Vagina (tissue), 2 donors: ENCODE data around the gene H1-8. TPM values are rescaled to one million over a fixed set of nuclear protein-coding genes. Genes with fewer than 3 reads are reported as not detected.

Experiments used
- DNase-seq, 2 donors: peaks; one replicate each; pipeline ENCODE4 v3.0.0-alpha.2; 2017; ENCODE audit errors: extremely low spot score in 2 of 2
- H3K27ac ChIP-seq: fragments of 200-600 bp; sonication (generic); one replicate; pipeline ENCODE4 v1.5.1; 2019
- H3K27me3 ChIP-seq: fragments of 200-600 bp; sonication (generic); one replicate; pipeline ENCODE4 v1.5.1; 2019
- H3K36me3 ChIP-seq, 2 donors: fragments of 200-600 bp; sonication (generic); one replicate each; pipeline ENCODE4 v1.5.1; 2017 to 2019
- H3K4me1 ChIP-seq: fragments of 200-600 bp; sonication (generic); one replicate; pipeline ENCODE4 v1.5.1; 2019
- H3K4me3 ChIP-seq, 2 donors: fragments of 200-600 bp; sonication (generic); 1 replicate in 1 of 2; 2 replicates in 1 of 2; pipeline ENCODE4 v1.5.1; 2016 to 2019
- H3K9me3 ChIP-seq: fragments of 200-600 bp; sonication (generic); one replicate; pipeline ENCODE4 v1.5.1; 2019
- CTCF ChIP-seq, 3 experiments: fragments of 450-650 bp in 2 of 3; fragments of 200-600 bp in 1 of 3; sonication (generic) in 1 of 3; IDR thresholded peaks; one replicate each; pipeline ENCODE4 v1.5.1; 2017 to 2019; ENCODE audit warnings: antibody characterized with exemption in 3 of 3, mild to moderate bottlenecking in 2 of 3, moderate library complexity in 2 of 3
- POLR2A ChIP-seq, 2 donors: fragments of 450-650 bp; IDR thresholded peaks; one replicate each; pipeline ENCODE4 v1.6.1; 2017; ENCODE audit warnings: antibody characterized with exemption in 2 of 2, mild to moderate bottlenecking in 2 of 2, moderate library complexity in 2 of 2
- POLR2AphosphoS5 ChIP-seq, 2 donors: sonication (generic); formaldehyde crosslinking; IDR thresholded peaks; one replicate each; pipeline ENCODE4 v1.9.0; 2017; ENCODE audit warnings: antibody characterized with exemption in 2 of 2, mild to moderate bottlenecking in 2 of 2, low read depth in 1 of 2; ENCODE audit not compliant: insufficient read depth in 1 of 2
- intact Hi-C: fragments of 100-400 bp; cut with DNase I; formaldehyde crosslinking; loops from one replicate; pipeline ENCODE4 v1.15.1; 2023
- total RNA-seq: library from RNA; depleted of rRNA; stranded (reverse); fragments of >200 nt; gene quantifications from one replicate; pipeline ENCODE4 v1.2.3, GENCODE V29; 2016

Gene H1-8
- total RNA-seq, 1 donor from 2014 or later, result not detected

- TF ChIP-seq POLR2AphosphoS5 (IDR thresholded peaks at IDR 0.05; ENCODE audit: insufficient read depth in 1 of 2, low read depth in 1 of 2) (no peak), CTCF (IDR thresholded peaks at IDR 0.05) (no peak), POLR2A (IDR thresholded peaks at IDR 0.05) (no peak)
- H3K27ac ChIP-seq, result peak overlapping the region; percentile 91
- intact Hi-C loops, result no loop called here
- H3K9me3 ChIP-seq, result no peaks in the 10 kb centered on the region
- peak overlapping the region in 1 of 2 donors; percentile 18 for H3K4me3 ChIP-seq
- DNase-seq, result no peak
- no peaks in the 10 kb centered on the region for H3K27me3 ChIP-seq
- H3K36me3 ChIP-seq, result no peaks in the 10 kb centered on the region
- peaks cover 97% of the 10 kb centered on the region for H3K4me1 ChIP-seq
Observed at GRCh38 chr3:129593230-129593594, 50.2 kb downstream of the H1-8 start.

GRCh38 chr3:129593595-129594339 lies 50.8 kb downstream of the H1-8 start:
- Histone ChIP-seq H3K27ac (peak overlapping the region; percentile 91), H3K9me3 (no peaks in the 10 kb centered on the region), H3K27me3 (no peaks in the 10 kb centered on the region), H3K4me3 (no peak overlapping the region), H3K36me3 (no peaks in the 10 kb centered on the region), H3K4me1 (peaks cover 98% of the 10 kb centered on the region)
- no peak for DNase-seq
- intact Hi-C loops, result no loop called here
- TF ChIP-seq POLR2A (IDR thresholded peaks at IDR 0.05), result no peak
- TF ChIP-seq POLR2AphosphoS5 (IDR thresholded peaks at IDR 0.05; ENCODE audit: insufficient read depth in 1 of 2, low read depth in 1 of 2), result peak in 1 of 2 donors; percentile 73

- peaks cover 98% of the 10 kb centered on the region for H3K4me1 ChIP-seq
- intact Hi-C loops, result no loop called here
- TF ChIP-seq POLR2A (IDR thresholded peaks at IDR 0.05) (no peak), POLR2AphosphoS5 (IDR thresholded peaks at IDR 0.05; ENCODE audit: insufficient read depth in 1 of 2, low read depth in 1 of 2) (no peak), CTCF (IDR thresholded peaks at IDR 0.05) (no peak)
- H3K4me3 ChIP-seq, result no peak overlapping the region
- DNase-seq, result no peak
- no peaks in the 10 kb centered on the region for H3K9me3 ChIP-seq
- H3K36me3 ChIP-seq, result no peaks in the 10 kb centered on the region
- H3K27ac ChIP-seq, result peak overlapping the region; percentile 91
- H3K27me3 ChIP-seq, result no peaks in the 10 kb centered on the region
Observed at GRCh38 chr3:129594409-129594808, 51.4 kb downstream of the H1-8 start.

GRCh38 chr3:129594907-129595390 lies 52.0 kb downstream of the H1-8 start:
- Histone ChIP-seq H3K27me3 (no peaks in the 10 kb centered on the region), H3K4me3 (no peak overlapping the region), H3K27ac (peak overlapping the region; percentile 91), H3K36me3 (no peaks in the 10 kb centered on the region), H3K4me1 (peaks cover 98% of the 10 kb centered on the region), H3K9me3 (no peaks in the 10 kb centered on the region)
- intact Hi-C loops, result no loop called here
- DNase-seq, result no peak
- TF ChIP-seq POLR2AphosphoS5 (IDR thresholded peaks at IDR 0.05; ENCODE audit: insufficient read depth in 1 of 2, low read depth in 1 of 2), result no peak
- TF ChIP-seq CTCF (IDR thresholded peaks at IDR 0.05), result no peak
- no peak for TF ChIP-seq POLR2A (IDR thresholded peaks at IDR 0.05)

- H3K4me1 ChIP-seq, result peaks cover 98% of the 10 kb centered on the region
- no peaks in the 10 kb centered on the region for H3K27me3 ChIP-seq
- no peak for TF ChIP-seq POLR2AphosphoS5 (IDR thresholded peaks at IDR 0.05; ENCODE audit: insufficient read depth in 1 of 2, low read depth in 1 of 2)
- no peak for TF ChIP-seq CTCF (IDR thresholded peaks at IDR 0.05)
- no peak for TF ChIP-seq POLR2A (IDR thresholded peaks at IDR 0.05)
- H3K4me3 ChIP-seq, result peak overlapping the region; percentile 4 to 33
- H3K27ac ChIP-seq, result peak overlapping the region; percentile 91
- no peaks in the 10 kb centered on the region for H3K9me3 ChIP-seq
- DNase-seq, result no peak
- H3K36me3 ChIP-seq, result no peaks in the 10 kb centered on the region
- intact Hi-C loops, result no loop called here
Observed at GRCh38 chr3:129595544-129596193, 52.7 kb downstream of the H1-8 start.
